WTC11 (cell line): Measurements from ENCODE around the gene NELL2. TPM values are rescaled to one million over a fixed set of nuclear protein-coding genes. Genes with fewer than 3 reads are reported as not detected.

Experiments used
- ATAC-seq: fragments of 200-7000 bp; cut with Tn5 transposase; 2 replicates; pipeline ENCODE4 v1.10.0; 2021; ENCODE audit warnings: mild to moderate bottlenecking, moderate library complexity
- CTCF ChIA-PET: fragments of 300-600 bp; sonication (Branson Sonifier 250); formaldehyde crosslinking; loops from one replicate; lab custom pipeline; 2021; ENCODE audit warnings: antibody characterized with exemption; lab: Charles Lee
- POLR2A ChIA-PET: fragments of 350-600 bp; sonication (Branson Sonifier 250); formaldehyde crosslinking; loops from one replicate; lab custom pipeline; 2021; ENCODE audit warnings: antibody characterized with exemption; lab: Charles Lee
- DNase-seq: peaks from one replicate; pipeline ENCODE4 v3.0.0; 2021; ENCODE audit warnings: low spot score
- H3K27ac Mint-ChIP-seq: 2 replicates; pipeline ENCODE4 v1.8.0; 2021; ENCODE audit warnings: mixed read lengths
- H3K27me3 Mint-ChIP-seq: 2 replicates; pipeline ENCODE4 v1.8.0; 2021; ENCODE audit warnings: low read depth, mild to moderate bottlenecking, moderate library complexity, mixed read lengths
- H3K36me3 Mint-ChIP-seq: 2 replicates; pipeline ENCODE4 v1.8.0; 2021; ENCODE audit warnings: mixed read lengths
- H3K4me1 Mint-ChIP-seq: 2 replicates; pipeline ENCODE4 v1.8.0; 2022; ENCODE audit warnings: mixed read lengths
- H3K4me3 Mint-ChIP-seq: 2 replicates; pipeline ENCODE4 v1.8.0; 2021; ENCODE audit warnings: mild to moderate bottlenecking, moderate library complexity, mixed read lengths
- H3K9me3 Mint-ChIP-seq: 2 replicates; pipeline ENCODE4 v1.8.0; 2021; ENCODE audit warnings: mixed read lengths
- ELF4 ChIP-seq: sonication (generic); formaldehyde crosslinking; IDR thresholded peaks from 2 replicates; pipeline ENCODE4 v1.8.1; 2022; ENCODE audit warnings: low read depth, mild to moderate bottlenecking, moderate library complexity, missing genetic modification reagents
- ETV6 ChIP-seq: sonication (generic); formaldehyde crosslinking; IDR thresholded peaks from 2 replicates; pipeline ENCODE4 v1.8.1; 2022; ENCODE audit warnings: mild to moderate bottlenecking, missing genetic modification reagents
- FOXJ3 ChIP-seq: sonication (generic); formaldehyde crosslinking; IDR thresholded peaks from 2 replicates; pipeline ENCODE4 v1.9.0; 2021; ENCODE audit warnings: missing genetic modification reagents, mild to moderate bottlenecking, borderline replicate concordance
- GABPB1 ChIP-seq: sonication (generic); formaldehyde crosslinking; IDR thresholded peaks from 2 replicates; pipeline ENCODE4 v1.8.1; 2023; ENCODE audit warnings: mild to moderate bottlenecking, missing genetic modification reagents
- GRHL2 ChIP-seq: fragments of 250-450 bp; sonication (Bioruptor Pico); IDR thresholded peaks from 2 replicates; pipeline ENCODE4 v1.8.0; 2022; ENCODE audit warnings: mild to moderate bottlenecking, moderate library complexity; ENCODE audit not compliant: insufficient replicate concordance, severe bottlenecking
- HMGA2 ChIP-seq: fragments of 250-450 bp; sonication (Bioruptor Pico); IDR thresholded peaks from 2 replicates; pipeline ENCODE4 v1.4.0; 2021; ENCODE audit warnings: mild to moderate bottlenecking, moderate library complexity
- IRF1 ChIP-seq: sonication (generic); formaldehyde crosslinking; IDR thresholded peaks from 2 replicates; pipeline ENCODE4 v1.8.0; 2023; ENCODE audit warnings: missing genetic modification reagents
- NR2C2 ChIP-seq: sonication (generic); formaldehyde crosslinking; IDR thresholded peaks from 2 replicates; pipeline ENCODE4 v1.8.0; 2022; ENCODE audit warnings: mild to moderate bottlenecking, missing genetic modification reagents
- PREB ChIP-seq: sonication (generic); formaldehyde crosslinking; IDR thresholded peaks from 2 replicates; pipeline ENCODE4 v1.8.1; 2022; ENCODE audit warnings: mild to moderate bottlenecking, missing genetic modification reagents, moderate library complexity, borderline replicate concordance
- SOX15 ChIP-seq: fragments of 250-450 bp; sonication (Bioruptor Pico); IDR thresholded peaks from 2 replicates; pipeline ENCODE4 v1.9.0; 2021; ENCODE audit warnings: mild to moderate bottlenecking
- STAT6 ChIP-seq: sonication (generic); formaldehyde crosslinking; conservative IDR thresholded peaks from 2 replicates; pipeline ENCODE4 v1.8.1; 2023; ENCODE audit warnings: mild to moderate bottlenecking, low read depth, missing genetic modification reagents, moderate library complexity
- TEAD1 ChIP-seq: sonication (generic); formaldehyde crosslinking; IDR thresholded peaks from 2 replicates; pipeline ENCODE4 v1.8.0; 2022; ENCODE audit warnings: mild to moderate bottlenecking, missing genetic modification reagents
- TP53 ChIP-seq: sonication (generic); formaldehyde crosslinking; IDR thresholded peaks from 2 replicates; pipeline ENCODE4 v1.8.1; 2023; ENCODE audit warnings: mild to moderate bottlenecking, missing genetic modification reagents
- ZNF317 ChIP-seq: sonication (generic); formaldehyde crosslinking; IDR thresholded peaks from 2 replicates; pipeline ENCODE4 v1.8.1; 2023; ENCODE audit warnings: low read depth, mild to moderate bottlenecking, moderate library complexity, missing genetic modification reagents, borderline replicate concordance
- ZNF396 ChIP-seq: fragments of 250-450 bp; sonication (Bioruptor Pico); IDR thresholded peaks from 2 replicates; pipeline ENCODE4 v1.8.0; 2021; ENCODE audit warnings: mild to moderate bottlenecking, moderate library complexity, borderline replicate concordance
- ZSCAN18 ChIP-seq: fragments of 250-450 bp; sonication (Bioruptor Pico); IDR thresholded peaks from 2 replicates; pipeline ENCODE4 v2.1.2; 2022; ENCODE audit warnings: mild to moderate bottlenecking, moderate library complexity
- total RNA-seq: library from RNA; stranded (reverse); gene quantifications from 3 replicates; pipeline ENCODE4 v1.2.3, GENCODE V29; 2021
- TF ChIP-seq, protein P1 (sequence below): fragments of 250-450 bp; sonication (Bioruptor Pico); IDR thresholded peaks from 2 replicates; pipeline ENCODE4 v1.9.0; 2021; ENCODE audit warnings: mild to moderate bottlenecking

Gene NELL2
- total RNA-seq, 1 experiment from 2014 or later, result 37.4 TPM

DNA sequence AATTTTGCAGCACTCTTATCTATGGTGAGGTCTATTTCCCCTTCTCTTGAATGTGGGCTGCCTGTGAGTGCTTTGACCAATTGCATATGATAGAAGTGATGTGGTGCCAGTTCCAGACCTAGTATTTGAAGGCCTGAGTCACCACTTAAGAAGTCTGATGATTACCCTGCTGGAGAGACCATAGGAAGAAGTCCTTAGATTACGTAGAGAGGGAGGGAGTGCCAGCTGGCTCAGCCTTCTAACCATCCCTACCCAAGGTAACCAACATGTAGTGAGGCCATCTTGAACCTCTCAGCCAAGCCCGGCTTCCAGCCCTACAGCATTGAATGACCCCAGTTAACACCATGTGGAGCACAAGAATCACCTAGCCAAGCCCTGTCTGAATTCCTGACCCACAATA is 166.9 kb downstream of the NELL2 start:
- POLR2A ChIA-PET, result no interaction called here
- no peaks in the 10 kb centered on the region for H3K9me3 Mint-ChIP-seq
- TF ChIP-seq SOX15 (CRISPR knock-in tag), result no peak
- no peak for TF ChIP-seq ETV6
- no peak for TF ChIP-seq ZNF396 (CRISPR knock-in tag)
- no peak for TF ChIP-seq GABPB1 (CRISPR knock-in tag)
- no peak for TF ChIP-seq ELF4 (CRISPR knock-in tag)
- TF ChIP-seq ZSCAN18 (CRISPR knock-in tag), result no peak
- TF ChIP-seq STAT6, result no peak
- TF ChIP-seq NR2C2 (CRISPR knock-in tag), result no peak
- TF ChIP-seq HMGA2 (CRISPR knock-in tag), result no peak
- no peak for TF ChIP-seq IRF1 (CRISPR knock-in tag)
- TF ChIP-seq TEAD1 (CRISPR knock-in tag), result no peak
- TF ChIP-seq TP53, result no peak
- TF ChIP-seq, all 79 proteins: peak for 0
- Mint-ChIP-seq H3K4me3 (no peak overlapping the region), H3K36me3 (no peaks in the 10 kb centered on the region), H3K27ac (no peak overlapping the region), H3K27me3 (no peaks in the 10 kb centered on the region), H3K4me1 (no peaks in the 10 kb centered on the region)
- ATAC-seq (no peak), DNase-seq (no peak)
- CTCF ChIA-PET, result no interaction called here

DNA sequence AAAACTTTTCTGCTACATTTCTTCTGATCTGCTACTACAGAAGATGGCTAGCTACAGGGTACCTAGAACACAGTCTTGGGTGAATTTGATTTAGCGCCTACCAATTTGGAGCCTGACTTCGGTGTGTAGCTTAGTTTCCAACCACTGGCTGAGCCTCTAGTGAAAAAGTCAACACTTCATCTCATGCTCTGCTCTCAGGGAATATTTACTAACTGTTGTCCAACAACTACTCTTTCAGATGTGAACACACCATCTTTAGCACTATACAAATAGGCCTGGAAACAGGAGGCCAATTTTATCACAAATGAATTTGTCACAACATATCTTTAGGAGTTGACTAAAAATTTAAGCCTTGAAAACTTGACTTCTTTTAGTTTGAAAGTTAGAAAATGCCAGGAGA is 167.9 kb downstream of the NELL2 start:
- TF ChIP-seq FOXJ3 (CRISPR knock-in tag) (no peak), TP53 (no peak), ZNF317 (CRISPR knock-in tag) (no peak), PREB (no peak), GRHL2 (CRISPR knock-in tag) (no peak)
- TF ChIP-seq, protein P1, sequence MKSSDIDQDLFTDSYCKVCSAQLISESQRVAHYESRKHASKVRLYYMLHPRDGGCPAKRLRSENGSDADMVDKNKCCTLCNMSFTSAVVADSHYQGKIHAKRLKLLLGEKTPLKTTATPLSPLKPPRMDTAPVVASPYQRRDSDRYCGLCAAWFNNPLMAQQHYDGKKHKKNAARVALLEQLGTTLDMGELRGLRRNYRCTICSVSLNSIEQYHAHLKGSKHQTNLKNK (CRISPR knock-in tag), result no peak
- TF ChIP-seq, all 79 proteins: peak for 0
- no peaks in the 10 kb centered on the region for H3K36me3 Mint-ChIP-seq
- no peak for DNase-seq
- no peaks in the 10 kb centered on the region for H3K9me3 Mint-ChIP-seq
- no peaks in the 10 kb centered on the region for H3K4me1 Mint-ChIP-seq
- ChIA-PET CTCF (no interaction called here), POLR2A (no interaction called here)
- no peak for ATAC-seq
- H3K27me3 Mint-ChIP-seq, result no peaks in the 10 kb centered on the region
- no peak overlapping the region for H3K27ac Mint-ChIP-seq
- no peak overlapping the region for H3K4me3 Mint-ChIP-seq
